ENCODE data around the gene CMTM4.

The CMTM4 gene

DNA sequence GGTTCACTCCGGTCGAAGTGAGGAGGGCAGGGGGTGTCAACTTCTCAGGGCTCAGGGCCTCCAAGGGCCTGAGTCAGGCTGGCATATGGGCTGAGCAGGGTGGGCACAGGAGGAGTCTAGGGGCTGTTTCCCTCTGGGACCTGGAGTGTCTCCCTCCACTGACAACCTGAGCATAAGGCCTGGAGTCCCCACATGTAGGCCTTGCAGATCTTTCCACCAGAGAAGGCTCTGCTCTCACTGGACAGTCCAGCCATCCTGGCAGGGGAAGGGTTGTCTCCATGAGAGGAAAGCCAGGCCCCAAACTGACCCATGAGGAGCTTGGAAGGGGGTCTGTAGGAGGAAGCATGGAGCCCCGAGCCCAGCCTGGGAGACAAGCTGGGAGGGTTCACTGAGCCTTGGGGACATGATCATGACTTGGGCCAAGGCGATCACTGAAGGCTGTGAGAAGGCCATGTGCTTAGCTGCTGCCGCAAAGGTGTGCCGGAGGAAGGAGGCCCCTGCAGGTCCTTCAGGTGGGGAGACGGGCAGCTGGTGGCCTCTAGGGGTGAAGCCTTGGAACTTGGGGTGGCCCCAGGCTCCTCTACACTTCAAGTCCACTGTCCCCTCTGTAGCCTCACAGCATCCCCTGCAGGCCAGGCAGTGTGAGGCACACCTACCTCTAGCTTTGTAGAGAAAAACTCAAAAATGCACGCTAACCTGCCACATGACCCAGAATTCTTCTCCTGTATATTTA lies 107.4 kb downstream of the CMTM4 start:
- 86 to 98% methylated on average over 4 to 6 of the region's 8 CpGs for WGBS, 2 experiments (ENCODE audit: insufficient coverage in 2 of 2)
- no peak overlapping the region for H3K27ac ChIP-seq (ENCODE audit: low read depth, low read length, severe bottlenecking)
- no peaks in the 10 kb centered on the region for H3K4me1 ChIP-seq (ENCODE audit: control insufficient read depth, insufficient read depth, low read length, poor library complexity, severe bottlenecking)
- no peak overlapping the region for H3K4me3 ChIP-seq (ENCODE audit: extremely low read depth, insufficient read depth, low read length, poor library complexity, severe bottlenecking)
- H3K9me3 ChIP-seq (ENCODE audit: control insufficient read depth, low read length): no peaks in the 10 kb centered on the region
- no peaks in the 10 kb centered on the region for H3K36me3 ChIP-seq (ENCODE audit: control insufficient read depth, insufficient read depth, low read length)

DNA sequence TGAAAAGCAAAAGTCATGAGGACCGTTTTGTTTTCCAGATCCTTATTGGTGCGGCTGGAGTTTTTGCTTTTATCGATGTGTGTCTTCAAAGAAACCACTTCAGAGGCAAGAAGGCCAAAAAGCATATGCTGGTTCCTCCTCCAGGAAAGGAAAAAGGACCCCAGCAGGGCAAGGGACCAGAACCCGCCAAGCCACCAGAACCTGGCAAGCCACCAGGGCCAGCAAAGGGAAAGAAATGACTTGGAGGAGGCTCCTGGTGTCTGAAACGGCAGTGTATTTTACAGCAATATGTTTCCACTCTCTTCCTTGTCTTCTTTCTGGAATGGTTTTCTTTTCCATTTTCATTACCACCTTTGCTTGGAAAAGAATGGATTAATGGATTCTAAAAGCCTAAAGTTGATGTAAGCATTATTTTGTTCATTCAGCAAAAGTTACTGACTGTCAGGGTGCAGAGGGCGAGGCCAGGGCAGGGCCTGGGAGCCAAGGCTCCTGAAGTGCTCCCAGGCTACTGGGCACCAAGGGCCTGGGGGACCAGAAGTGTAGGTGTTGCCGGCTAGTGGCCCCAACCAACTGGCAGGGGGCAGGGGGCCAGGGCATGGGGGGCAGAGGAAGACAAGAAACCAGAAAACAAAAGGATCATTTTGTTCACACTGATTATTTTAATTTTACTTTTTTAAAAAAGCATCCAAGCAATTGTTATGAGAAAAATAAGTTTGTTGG lies 108.5 kb downstream of the CMTM4 start:
- Histone ChIP-seq H3K4me1 (ENCODE audit: control insufficient read depth, insufficient read depth, low read length, poor library complexity, severe bottlenecking) (no peaks in the 10 kb centered on the region), H3K4me3 (ENCODE audit: extremely low read depth, insufficient read depth, low read length, poor library complexity, severe bottlenecking) (no peak overlapping the region), H3K36me3 (ENCODE audit: control insufficient read depth, insufficient read depth, low read length) (no peaks in the 10 kb centered on the region), H3K27ac (ENCODE audit: low read depth, low read length, severe bottlenecking) (no peak overlapping the region), H3K9me3 (ENCODE audit: control insufficient read depth, low read length) (no peaks in the 10 kb centered on the region)
- 92 to 93% methylated on average over 5 to 6 of the region's 7 CpGs for WGBS, 2 experiments (ENCODE audit: insufficient coverage in 2 of 2)

DNA sequence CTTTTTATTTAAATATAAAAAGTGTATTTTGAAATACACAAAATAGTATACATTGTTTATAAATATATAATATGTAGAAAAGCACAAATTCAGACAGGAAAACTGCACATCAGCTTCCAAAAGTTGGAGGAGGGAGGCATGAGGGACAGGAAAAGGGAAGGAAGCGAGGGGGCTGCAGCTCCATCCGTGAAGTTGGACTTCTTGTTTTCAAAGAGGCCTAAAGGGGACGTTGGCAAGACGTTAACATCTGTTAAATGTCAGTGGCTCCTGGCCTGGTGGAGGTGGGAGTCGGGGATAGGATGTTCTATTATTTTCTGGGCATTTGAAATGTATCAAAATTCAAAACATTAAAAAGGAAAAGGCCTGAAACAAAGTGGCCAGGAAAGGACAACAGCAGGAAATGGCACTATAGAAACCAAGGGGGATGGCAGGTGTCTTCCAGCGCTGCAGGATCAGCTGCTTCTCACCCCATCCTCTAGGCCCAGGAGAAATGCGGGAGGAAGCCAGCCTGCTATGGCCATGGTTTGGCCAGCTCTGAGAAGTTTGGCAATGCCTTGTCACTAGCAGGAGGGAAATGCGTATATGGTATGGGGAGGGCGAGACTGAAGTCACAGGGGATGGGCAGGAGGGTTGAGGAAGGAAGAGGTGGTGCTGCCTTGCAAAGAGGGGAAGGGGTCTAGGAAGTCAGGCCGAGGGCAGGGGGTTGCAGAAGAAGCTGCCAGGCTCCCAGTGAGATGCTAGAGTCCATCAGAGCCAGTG lies 110.9 kb downstream of the CMTM4 start:
- whole genome bisulfite sequencing, 2 experiments (ENCODE audit: insufficient coverage in 2 of 2): 80 to 88% methylated on average over 7 to 10 of the region's 10 CpGs
- H3K36me3 ChIP-seq (ENCODE audit: control insufficient read depth, insufficient read depth, low read length): no peaks in the 10 kb centered on the region
- H3K4me1 ChIP-seq (ENCODE audit: control insufficient read depth, insufficient read depth, low read length, poor library complexity, severe bottlenecking): peaks cover 5% of the 10 kb centered on the region
- H3K9me3 ChIP-seq (ENCODE audit: control insufficient read depth, low read length): no peaks in the 10 kb centered on the region
- no peak overlapping the region for H3K27ac ChIP-seq (ENCODE audit: low read depth, low read length, severe bottlenecking)
- no peak overlapping the region for H3K4me3 ChIP-seq (ENCODE audit: extremely low read depth, insufficient read depth, low read length, poor library complexity, severe bottlenecking)

DNA sequence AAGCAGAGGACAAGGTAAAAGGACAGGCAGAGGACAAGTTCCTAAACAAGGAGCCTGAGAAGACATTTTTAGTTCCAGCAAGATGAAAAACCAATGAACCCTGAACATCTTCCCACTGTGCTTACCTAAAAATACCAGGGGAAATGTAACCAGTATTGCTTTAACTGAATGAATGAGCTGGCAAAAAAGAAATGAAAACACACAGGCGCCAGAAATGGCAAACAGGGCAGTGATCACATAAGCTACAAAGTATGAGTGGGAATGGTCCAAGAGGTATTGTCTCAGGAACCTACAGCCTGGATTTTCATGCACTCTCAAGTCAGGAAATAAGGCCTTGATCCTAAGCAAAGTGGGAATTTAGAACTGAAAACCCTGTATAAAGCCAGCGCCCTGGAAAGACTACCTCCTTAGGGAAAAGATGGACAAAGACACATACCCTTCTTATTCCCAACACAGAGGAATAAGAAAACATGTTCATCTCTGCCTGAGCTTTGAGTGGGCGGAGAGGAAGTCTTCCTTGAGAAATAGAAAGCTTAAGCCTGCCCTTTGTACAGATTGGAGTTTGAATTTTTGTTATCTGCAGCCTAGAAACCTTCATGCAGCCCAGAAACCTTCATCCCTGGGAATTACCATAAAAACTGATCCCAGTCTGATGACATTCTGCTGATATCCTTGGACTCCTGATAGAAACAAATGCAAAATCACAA lies 115.1 kb downstream of the CMTM4 start:
- no peak overlapping the region for H3K4me3 ChIP-seq (ENCODE audit: extremely low read depth, insufficient read depth, low read length, poor library complexity, severe bottlenecking)
- H3K4me1 ChIP-seq (ENCODE audit: control insufficient read depth, insufficient read depth, low read length, poor library complexity, severe bottlenecking): peaks cover 10% of the 10 kb centered on the region
- no peaks in the 10 kb centered on the region for H3K36me3 ChIP-seq (ENCODE audit: control insufficient read depth, insufficient read depth, low read length)
- no peak overlapping the region for H3K27ac ChIP-seq (ENCODE audit: low read depth, low read length, severe bottlenecking)
- WGBS, 2 experiments (ENCODE audit: insufficient coverage in 2 of 2): 87 to 96% methylated on average over 2 of the region's 3 CpGs
- H3K9me3 ChIP-seq (ENCODE audit: control insufficient read depth, low read length): no peaks in the 10 kb centered on the region

DNA sequence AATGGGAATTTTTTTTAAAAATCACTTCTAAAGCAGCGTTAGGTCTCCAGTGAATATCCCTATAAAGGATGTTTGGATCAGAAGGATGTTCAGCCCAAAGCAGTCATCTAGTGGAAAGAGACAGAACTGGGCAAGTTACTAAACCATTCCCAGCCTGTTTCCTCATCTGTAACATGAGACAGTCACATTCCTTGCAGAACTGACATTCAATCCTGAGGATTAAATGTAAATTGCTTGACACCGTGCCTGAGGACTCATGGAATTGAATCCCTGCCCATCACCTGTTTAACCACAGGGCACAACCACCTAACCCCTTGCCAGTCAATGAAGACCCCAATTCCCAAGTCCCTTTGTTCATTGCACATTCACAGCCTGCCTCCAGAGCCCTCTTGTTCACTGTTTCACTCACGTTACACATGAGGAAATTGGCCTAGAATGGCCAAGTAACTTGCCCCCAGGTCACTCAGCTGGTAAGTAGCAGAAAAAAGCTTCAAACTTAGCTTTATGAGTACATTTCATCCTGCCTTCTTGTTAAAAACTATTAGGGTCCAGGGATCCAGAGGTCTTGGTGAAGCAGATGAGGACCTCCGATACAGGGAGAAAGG lies 115.8 kb downstream of the CMTM4 start:
- Histone ChIP-seq H3K36me3 (ENCODE audit: control insufficient read depth, insufficient read depth, low read length) (no peaks in the 10 kb centered on the region), H3K4me3 (ENCODE audit: extremely low read depth, insufficient read depth, low read length, poor library complexity, severe bottlenecking) (no peak overlapping the region), H3K9me3 (ENCODE audit: control insufficient read depth, low read length) (no peaks in the 10 kb centered on the region), H3K4me1 (ENCODE audit: control insufficient read depth, insufficient read depth, low read length, poor library complexity, severe bottlenecking) (peaks cover 10% of the 10 kb centered on the region), H3K27ac (ENCODE audit: low read depth, low read length, severe bottlenecking) (no peak overlapping the region)
- 59 to 75% methylated on average over 3 to 4 of the region's 4 CpGs for WGBS, 2 experiments (ENCODE audit: insufficient coverage in 2 of 2)

DNA sequence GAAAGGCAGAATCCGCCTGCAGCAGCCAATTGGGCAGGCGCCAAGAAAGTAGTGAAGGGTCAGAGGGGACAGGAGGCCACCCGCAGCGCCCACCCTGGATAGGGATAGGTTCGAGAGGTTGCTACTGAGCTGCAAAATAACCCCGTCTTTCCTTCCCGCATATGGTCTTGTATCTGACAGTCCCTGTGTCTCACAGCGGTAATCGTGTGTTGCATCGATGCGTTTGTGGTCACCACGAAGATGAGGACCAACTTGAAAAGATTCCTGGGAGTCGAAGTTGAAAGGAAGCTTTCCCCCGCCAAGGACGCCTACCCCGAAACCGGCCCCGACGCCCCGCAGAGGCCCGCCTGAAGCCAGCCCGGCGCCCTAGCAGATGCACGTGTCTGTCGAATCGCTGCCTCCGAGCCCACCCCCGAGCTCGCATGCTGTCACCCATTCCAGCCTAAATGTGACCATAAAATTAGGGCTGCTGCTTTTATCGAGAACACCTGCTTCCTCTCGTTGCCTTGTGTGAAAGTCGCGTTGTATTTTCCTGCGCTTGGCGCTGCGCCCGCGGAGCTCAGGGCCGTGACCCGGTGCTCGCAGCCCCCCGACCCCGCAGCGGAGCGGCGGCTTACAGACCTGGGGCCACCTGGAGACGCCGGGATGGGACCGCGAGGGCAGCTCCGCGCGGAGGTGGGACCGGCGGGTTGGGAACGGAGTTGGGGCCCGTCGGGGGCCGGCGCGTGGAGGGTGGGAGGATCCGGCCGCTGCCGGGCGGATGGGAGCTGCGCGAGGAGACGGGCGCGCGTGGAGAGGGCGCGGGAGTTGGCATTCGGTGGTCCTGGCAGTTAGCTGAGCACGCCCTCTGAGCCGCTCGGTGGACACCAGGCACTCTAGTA lies 117.7 kb downstream of the CMTM4 start, which contains the start of gene CMTM2:
Gene CMTM2, plus strand, starts transcription at position 813 of the 881 bp plus-strand sequence. CDS start 145 bp downstream, outside the sequence.
- H3K4me3 ChIP-seq (ENCODE audit: extremely low read depth, insufficient read depth, low read length, poor library complexity, severe bottlenecking): no peak within 1 kb of the TSS
- H3K9me3 ChIP-seq (ENCODE audit: control insufficient read depth, low read length): no peaks in the 10 kb centered on the region
- no peaks in the 10 kb centered on the region for H3K36me3 ChIP-seq (ENCODE audit: control insufficient read depth, insufficient read depth, low read length)
- no peak within 1 kb of the TSS for H3K27ac ChIP-seq (ENCODE audit: low read depth, low read length, severe bottlenecking)
- WGBS, 2 experiments (ENCODE audit: insufficient coverage in 2 of 2): 42 to 49% methylated on average over 74 to 75 of the region's 77 CpGs
- H3K4me1 ChIP-seq (ENCODE audit: control insufficient read depth, insufficient read depth, low read length, poor library complexity, severe bottlenecking): peaks cover 10% of the 10 kb centered on the region

DNA sequence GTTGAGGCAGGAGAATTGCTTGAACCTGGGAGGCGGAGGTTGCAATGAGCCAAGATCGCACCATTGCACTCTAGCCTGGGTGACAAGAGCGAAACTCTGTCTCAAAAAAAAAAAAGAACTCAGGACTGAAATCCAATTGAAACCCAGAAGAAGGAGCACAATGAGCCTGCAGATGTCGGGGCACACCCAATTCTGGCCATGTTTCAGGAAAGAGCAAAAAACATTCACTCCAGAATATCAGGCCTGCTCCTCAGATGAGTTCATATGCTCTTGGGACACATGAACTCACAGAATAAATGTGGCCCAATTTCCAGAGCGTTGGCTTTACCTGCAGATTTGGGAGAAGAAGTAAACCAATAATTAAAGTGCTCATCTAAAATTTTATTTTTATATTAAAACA lies 120.2 kb downstream of the CMTM4 start:
- Histone ChIP-seq H3K4me3 (ENCODE audit: extremely low read depth, insufficient read depth, low read length, poor library complexity, severe bottlenecking) (no peak overlapping the region), H3K9me3 (ENCODE audit: control insufficient read depth, low read length) (no peaks in the 10 kb centered on the region), H3K27ac (ENCODE audit: low read depth, low read length, severe bottlenecking) (no peak overlapping the region), H3K36me3 (ENCODE audit: control insufficient read depth, insufficient read depth, low read length) (no peaks in the 10 kb centered on the region), H3K4me1 (ENCODE audit: control insufficient read depth, insufficient read depth, low read length, poor library complexity, severe bottlenecking) (peaks cover 10% of the 10 kb centered on the region)
- 86 to 100% methylated on average over 1 to 3 of the region's 5 CpGs for WGBS, 2 experiments (ENCODE audit: insufficient coverage in 2 of 2)

DNA sequence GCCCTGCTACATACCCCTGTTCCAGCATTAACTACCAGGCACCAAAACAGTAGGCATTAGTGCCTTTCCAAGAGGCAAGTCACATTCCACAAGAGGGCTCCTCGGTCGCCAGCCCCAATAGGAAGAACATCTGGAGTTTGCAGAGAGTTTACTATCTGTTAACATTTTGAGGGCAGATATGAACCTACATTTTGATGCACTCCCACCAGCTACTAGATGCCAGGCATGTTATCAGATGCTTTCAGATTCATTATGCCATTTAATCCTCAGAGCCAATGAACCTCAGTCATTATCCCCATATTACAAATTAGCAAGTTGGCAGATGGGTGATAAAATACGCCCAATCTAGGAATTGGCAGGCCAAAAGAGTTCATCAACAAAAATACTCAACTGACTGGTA lies 121.5 kb downstream of the CMTM4 start:
- Histone ChIP-seq H3K4me1 (ENCODE audit: control insufficient read depth, insufficient read depth, low read length, poor library complexity, severe bottlenecking) (no peaks in the 10 kb centered on the region), H3K9me3 (ENCODE audit: control insufficient read depth, low read length) (no peaks in the 10 kb centered on the region), H3K4me3 (ENCODE audit: extremely low read depth, insufficient read depth, low read length, poor library complexity, severe bottlenecking) (no peak overlapping the region), H3K36me3 (ENCODE audit: control insufficient read depth, insufficient read depth, low read length) (no peaks in the 10 kb centered on the region), H3K27ac (ENCODE audit: low read depth, low read length, severe bottlenecking) (no peak overlapping the region)
- WGBS, 2 experiments (ENCODE audit: insufficient coverage in 2 of 2): 94 to 100% methylated on average over 1 to 3 of the region's 3 CpGs

DNA sequence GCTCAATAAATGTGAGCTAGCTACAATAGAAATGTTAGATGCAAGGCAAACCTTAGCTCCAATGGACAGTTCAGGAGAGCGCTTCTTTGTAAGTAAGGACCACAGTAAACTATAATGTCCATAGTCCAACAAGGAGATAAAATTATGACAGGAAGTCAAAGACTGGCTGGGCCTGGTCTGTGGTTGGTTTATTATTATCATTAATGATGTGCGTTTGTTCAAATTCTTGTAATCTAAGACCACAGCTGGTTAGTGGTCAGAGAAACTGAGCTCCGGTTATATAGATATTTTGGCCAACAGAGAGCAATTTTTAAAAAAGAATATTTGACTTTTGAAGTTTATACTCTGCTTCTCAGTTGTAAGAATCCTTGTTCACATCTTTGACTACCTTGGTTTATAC lies 122.0 kb downstream of the CMTM4 start:
- WGBS, 2 experiments (ENCODE audit: insufficient coverage in 2 of 2): 94 to 100% methylated on average over 1 to 2 of the region's 3 CpGs
- Histone ChIP-seq H3K4me3 (ENCODE audit: extremely low read depth, insufficient read depth, low read length, poor library complexity, severe bottlenecking) (no peak overlapping the region), H3K4me1 (ENCODE audit: control insufficient read depth, insufficient read depth, low read length, poor library complexity, severe bottlenecking) (no peaks in the 10 kb centered on the region), H3K9me3 (ENCODE audit: control insufficient read depth, low read length) (no peaks in the 10 kb centered on the region), H3K27ac (ENCODE audit: low read depth, low read length, severe bottlenecking) (no peak overlapping the region), H3K36me3 (ENCODE audit: control insufficient read depth, insufficient read depth, low read length) (no peaks in the 10 kb centered on the region)

Measured in mesodermal cell (in vitro differentiated cells).